ENCODE data around the gene TMEM63A.

- TF ChIP-seq EZH2phosphoT487 (IDR thresholded peaks at IDR 0.05) = no peak
- TF ChIP-seq, protein P1, sequence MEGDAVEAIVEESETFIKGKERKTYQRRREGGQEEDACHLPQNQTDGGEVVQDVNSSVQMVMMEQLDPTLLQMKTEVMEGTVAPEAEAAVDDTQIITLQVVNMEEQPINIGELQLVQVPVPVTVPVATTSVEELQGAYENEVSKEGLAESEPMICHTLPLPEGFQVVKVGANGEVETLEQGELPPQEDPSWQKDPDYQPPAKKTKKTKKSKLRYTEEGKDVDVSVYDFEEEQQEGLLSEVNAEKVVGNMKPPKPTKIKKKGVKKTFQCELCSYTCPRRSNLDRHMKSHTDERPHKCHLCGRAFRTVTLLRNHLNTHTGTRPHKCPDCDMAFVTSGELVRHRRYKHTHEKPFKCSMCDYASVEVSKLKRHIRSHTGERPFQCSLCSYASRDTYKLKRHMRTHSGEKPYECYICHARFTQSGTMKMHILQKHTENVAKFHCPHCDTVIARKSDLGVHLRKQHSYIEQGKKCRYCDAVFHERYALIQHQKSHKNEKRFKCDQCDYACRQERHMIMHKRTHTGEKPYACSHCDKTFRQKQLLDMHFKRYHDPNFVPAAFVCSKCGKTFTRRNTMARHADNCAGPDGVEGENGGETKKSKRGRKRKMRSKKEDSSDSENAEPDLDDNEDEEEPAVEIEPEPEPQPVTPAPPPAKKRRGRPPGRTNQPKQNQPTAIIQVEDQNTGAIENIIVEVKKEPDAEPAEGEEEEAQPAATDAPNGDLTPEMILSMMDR (IDR thresholded peaks at IDR 0.05) = no peak
Observed at GRCh38 chr1:225844236-225845061, 37.7 kb downstream of the TMEM63A start.
